ENCODE data around the gene TCP11L1. TPM values are rescaled to one million over a fixed set of nuclear protein-coding genes. Genes with fewer than 3 reads are reported as not detected.
"Not testable (repeated sequence)": the region's sequence is repeated elsewhere in the genome, so short reads cannot be mapped to it uniquely, and the experiment has no call there.

The TCP11L1 gene
- total RNA-seq, 1 experiment from 2014 or later, result 16.8 TPM

GRCh38 chr11:33116535-33116934, 77.2 kb downstream of the TCP11L1 start:
- Mint-ChIP-seq H3K4me3 (no peak overlapping the region), H3K9me3 (no peaks in the 10 kb centered on the region), H3K36me3 (peaks cover 3% of the 10 kb centered on the region; the same call in 1 of the 2 replicates), H3K27me3 (ENCODE audit: low read depth) (no peaks in the 10 kb centered on the region), H3K4me1 (peaks cover 24% of the 10 kb centered on the region), H3K27ac (peak overlapping the region; percentile 38)
- ATAC-seq (peak; percentile 55), DNase-seq (ENCODE audit: low spot score) (no peak)
- CTCF ChIA-PET, result no interaction called here
- POLR2A ChIA-PET, result no interaction called here
- TF ChIP-seq ATF1 (CRISPR knock-in tag; IDR thresholded peaks at IDR 0.05) (no peak), HMGXB4 (CRISPR knock-in tag; IDR thresholded peaks at IDR 0.05) (no peak)

GRCh38 chr11:33122696-33123095, 83.3 kb downstream of the TCP11L1 start:
- H3K36me3 Mint-ChIP-seq; H3K27me3 Mint-ChIP-seq (ENCODE audit: low read depth); H3K9me3 Mint-ChIP-seq; POLR2A ChIA-PET: not testable (repeated sequence)
- peaks cover 59% of the 10 kb centered on the region for H3K4me1 Mint-ChIP-seq
- CTCF ChIA-PET, result interaction anchor here (1.3 kb wide), 1 partner anchor 57 kb away, joined by 5 read pairs; no protein-coding TSS in a partner anchor
- peak overlapping the region; percentile 35 for H3K4me3 Mint-ChIP-seq
- H3K27ac Mint-ChIP-seq, result peak overlapping the region; percentile 92
- DNase-seq (ENCODE audit: low spot score) (peak; percentile 25), ATAC-seq (peak; percentile 86)

Other genes starting within 250 kb of the TCP11L1 start
- not detected in 3 replicates for gene CCDC73, start 244.9 kb upstream of the TCP11L1 start, total RNA-seq (2021)
- gene PRRG4, start 209.6 kb upstream of the TCP11L1 start, total RNA-seq (2021), result 0.87 to 1.1 TPM (median 1.1 TPM) in 3 replicates
- 74.0 to 84.0 TPM (median 79.3 TPM) in 3 replicates for gene QSER1, start 146.8 kb upstream of the TCP11L1 start, total RNA-seq (2021)
- 4.7 to 5.6 TPM (median 5.1 TPM) in 3 replicates for gene DEPDC7, start 23.7 kb upstream of the TCP11L1 start, total RNA-seq (2021)
- gene CSTF3, start 121.9 kb downstream of the TCP11L1 start, total RNA-seq (2021), result 47.5 to 68.3 TPM (median 50.4 TPM) in 3 replicates
- gene HIPK3, start 217.8 kb downstream of the TCP11L1 start, total RNA-seq (2021), result 18.9 to 24.1 TPM (median 21.2 TPM) in 3 replicates

Measured in WTC11 (cell line).